Keratinocyte (primary cell): Measurements from ENCODE around the gene FRYL.

ENCODE experiments used
- CTCF ChIP-seq, 3 experiments: IDR thresholded peaks in 1 of 3; conservative IDR thresholded peaks in 1 of 3; optimal IDR thresholded peaks in 1 of 3; 2 replicates in 2 of 3; 3 replicates in 1 of 3; pipeline versions ENCODE3 to v1.5.1; 2011; ENCODE audit warnings: low read length in 3 of 3, mild to moderate bottlenecking in 3 of 3, moderate library complexity in 2 of 3, control low read depth in 1 of 3, inconsistent platforms in 1 of 3; ENCODE audit not compliant: insufficient read depth in 2 of 3; ENCODE audit errors: extremely low read depth in 1 of 3
- EZH2 ChIP-seq: IDR thresholded peaks from one replicate; pipeline ENCODE4 v1.6.1; 2012; ENCODE audit warnings: inconsistent platforms, mild to moderate bottlenecking, low read length, moderate library complexity

- no peak for TF ChIP-seq CTCF (optimal IDR thresholded peaks at IDR 0.05 in 1 of 3, IDR thresholded peaks at IDR 0.05 in 1 of 3, conservative IDR thresholded peaks at IDR 0.05 in 1 of 3; ENCODE audit: extremely low read depth in 1 of 3, insufficient read depth in 2 of 3, low read length in 3 of 3)
- TF ChIP-seq EZH2 = no peak
Measured at GRCh38 chr4:48602222-48602621, 177.9 kb downstream of the FRYL start.
